K562 (cell line): ENCODE measurements around the gene EEF2K. TPM values are rescaled to one million over a fixed set of nuclear protein-coding genes. Genes with fewer than 3 reads are reported as not detected.

Experiments
- CREM ChIP-seq: IDR thresholded peaks from 2 replicates; pipeline ENCODE4 v1.6.1; 2014; ENCODE audit warnings: antibody characterized with exemption, low read depth
- FOXJ3 ChIP-seq: sonication (generic); formaldehyde crosslinking; IDR thresholded peaks from 2 replicates; pipeline ENCODE4 v1.4.0; 2020; ENCODE audit warnings: mild to moderate bottlenecking, missing genetic modification reagents
- HSF4 ChIP-seq: fragments of 250-450 bp; sonication (Bioruptor Pico); IDR thresholded peaks from 2 replicates; pipeline ENCODE4 v2.1.2; 2022; ENCODE audit warnings: mild to moderate bottlenecking, moderate library complexity, borderline replicate concordance
- MEF2A ChIP-seq: IDR thresholded peaks from 2 replicates; pipeline ENCODE4 v1.6.1; 2011; ENCODE audit warnings: low read depth, mild to moderate bottlenecking, low read length, moderate library complexity; ENCODE audit not compliant: control insufficient read depth
- NCOA1 ChIP-seq: fragments of 450-650 bp; IDR thresholded peaks from 2 replicates; pipeline ENCODE4 v1.6.1; 2016; ENCODE audit warnings: low read depth
- SMAD1 ChIP-seq: fragments of 150-350 bp; IDR thresholded peaks from 2 replicates; pipeline ENCODE4 v1.6.1; 2014; ENCODE audit warnings: low read length, low read depth; ENCODE audit not compliant: partially characterized antibody
- SOX6 ChIP-seq: fragments of 450-650 bp; IDR thresholded peaks from 2 replicates; pipeline ENCODE4 v1.6.1; 2014; ENCODE audit warnings: mild to moderate bottlenecking
- TBL1XR1 ChIP-seq, 2 experiments: IDR thresholded peaks; 2 replicates each; pipeline ENCODE4 v1.6.1; 2012; ENCODE audit warnings: improper control_type of control experiment in 2 of 2, low read length in 2 of 2, mild to moderate bottlenecking in 1 of 2
- TEAD2 ChIP-seq: fragments of 450-650 bp; IDR thresholded peaks from 2 replicates; pipeline ENCODE4 v1.6.1; 2016; ENCODE audit warnings: missing genetic modification characterization, control low read depth, missing compliant biosample characterization
- XRCC3 ChIP-seq: fragments of 450-650 bp; IDR thresholded peaks from 2 replicates; pipeline ENCODE4 v1.6.1; 2017; ENCODE audit warnings: mild to moderate bottlenecking, moderate library complexity
- ZBTB17 ChIP-seq: fragments of 450-650 bp; formaldehyde crosslinking; IDR thresholded peaks from 2 replicates; pipeline ENCODE4 v1.4.0; 2020; ENCODE audit warnings: mild to moderate bottlenecking
- ZNF133 ChIP-seq: fragments of 250-450 bp; sonication (Bioruptor Pico); IDR thresholded peaks from 2 replicates; pipeline ENCODE4 v1.4.0; 2020; ENCODE audit warnings: mild to moderate bottlenecking
- ZNF184 ChIP-seq: sonication (generic); formaldehyde crosslinking; IDR thresholded peaks from 2 replicates; pipeline ENCODE4 v1.5.0; 2020; ENCODE audit warnings: missing genetic modification reagents
- ZNF274 ChIP-seq: IDR thresholded peaks from 2 replicates; pipeline ENCODE4 v1.6.1; 2011; ENCODE audit warnings: low read depth, mild to moderate bottlenecking, low read length, moderate library complexity, borderline replicate concordance
- polyA plus RNA-seq, 8 experiments: library from polyadenylated mRNA; depleted of rRNA in 4 of 8; stranded (reverse) in 5 of 8; unstranded in 3 of 8; fragments of >200 nt; fragmentation: Nextera tagmentation in 2 of 8; fragmentation: Illumina TruSeq in 1 of 8; extraction: Ambion mirVana in 2 of 8; extraction: Trizol in 1 of 8; gene quantifications; 2 replicates each; pipeline versions ENCODE4 v1.2.1 to v1.2.3, GENCODE V29; 2011 to 2014; ENCODE audit warnings: inconsistent platforms in 1 of 8, missing spikeins in 1 of 8
- total RNA-seq, 7 experiments: library from RNA; depleted of rRNA in 6 of 7; stranded (reverse); fragments of >200 nt in 6 of 7; fragmentation: Illumina TruSeq in 2 of 7; extraction: Trizol in 2 of 7; gene quantifications; 2 replicates each; pipeline versions ENCODE4 v1.2.1 to v1.2.3, GENCODE V29; 2011 to 2021; ENCODE audit warnings: low replicate concordance in 1 of 7
- TF ChIP-seq, protein P1 (sequence below): fragments of 200-600 bp; sonication (generic); IDR thresholded peaks from one replicate; pipeline ENCODE4 v1.6.1; 2012; ENCODE audit warnings: mild to moderate bottlenecking, low read depth, low read length, inconsistent platforms
- TF ChIP-seq, protein P2 (sequence below): IDR thresholded peaks from 2 replicates; pipeline ENCODE4 v1.6.1; 2016; ENCODE audit warnings: missing genetic modification characterization, missing compliant biosample characterization

Gene EEF2K
- total and polyA plus RNA-seq, 9 of the 15 experiments (the other 6 are each of a cell fraction or from before 2014, with no cell fraction given): 3.0 to 35.2 (median 12.2) TPM

DNA sequence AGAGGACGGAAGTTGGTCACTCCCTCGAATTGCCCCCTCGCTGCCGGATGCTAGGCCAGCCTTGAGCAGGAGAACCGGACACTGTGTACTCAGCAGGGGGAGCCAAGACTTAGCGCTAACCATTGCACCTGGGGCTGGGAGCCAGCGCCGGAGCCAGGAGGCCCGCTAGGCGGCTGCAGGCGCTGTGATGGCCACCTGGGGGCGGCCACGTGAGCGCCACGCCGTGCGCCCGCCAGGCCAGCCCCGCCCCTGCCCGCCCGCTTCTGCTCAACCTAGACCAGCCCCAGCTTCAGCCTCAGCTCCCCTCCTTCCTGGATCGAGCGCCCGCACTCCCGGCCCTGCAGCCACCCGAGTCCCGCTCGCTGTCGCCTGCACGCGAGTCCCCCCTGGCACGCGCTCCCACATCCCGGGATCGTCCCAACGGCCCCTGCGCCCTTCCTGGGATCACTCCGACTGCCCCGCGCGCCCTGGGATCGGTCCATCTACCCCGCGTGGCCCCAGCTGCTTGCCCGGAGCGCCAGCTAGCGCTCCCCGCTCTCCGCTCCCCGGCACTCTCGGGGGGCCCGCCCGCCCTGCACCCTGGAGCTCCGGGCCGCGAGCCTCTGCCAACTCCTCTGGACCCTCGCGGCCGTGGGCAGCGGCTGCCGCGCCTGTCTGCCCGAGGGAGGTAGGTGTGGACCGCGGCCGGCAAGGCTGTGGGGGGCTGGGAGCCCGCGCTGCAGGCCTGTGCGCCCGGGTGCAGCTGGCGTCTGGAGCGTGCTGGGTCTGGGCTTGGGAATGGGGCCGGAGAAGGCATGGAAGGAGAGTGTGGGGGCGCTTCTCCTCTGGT lies at the start of gene EEF2K (continued):
- TF ChIP-seq TBL1XR1 (IDR thresholded peaks at IDR 0.05; ENCODE audit: low read length in 2 of 2) (peak in 1 of 2 experiments; percentile 71; a peak in 1 of 4 replicates), SMAD1 (peak; percentile 66), FOXJ3 (CRISPR knock-in tag) (no peak), TEAD2 (tag) (no peak), ZBTB17 (CRISPR knock-in tag) (0 out of 2 replicates have a peak, but pooled peaks have one; percentile 56), HSF4 (CRISPR knock-in tag) (no peak), ZNF133 (CRISPR knock-in tag) (no peak), XRCC3 (no peak), MEF2A (no peak), CREM (peak; percentile 75), SOX6 (peak; percentile 82), NCOA1 (no peak), ZNF184 (CRISPR knock-in tag) (no peak), ZNF274 (peak; percentile 21; the same call in 1 of the 2 replicates)
- TF ChIP-seq, protein P1, sequence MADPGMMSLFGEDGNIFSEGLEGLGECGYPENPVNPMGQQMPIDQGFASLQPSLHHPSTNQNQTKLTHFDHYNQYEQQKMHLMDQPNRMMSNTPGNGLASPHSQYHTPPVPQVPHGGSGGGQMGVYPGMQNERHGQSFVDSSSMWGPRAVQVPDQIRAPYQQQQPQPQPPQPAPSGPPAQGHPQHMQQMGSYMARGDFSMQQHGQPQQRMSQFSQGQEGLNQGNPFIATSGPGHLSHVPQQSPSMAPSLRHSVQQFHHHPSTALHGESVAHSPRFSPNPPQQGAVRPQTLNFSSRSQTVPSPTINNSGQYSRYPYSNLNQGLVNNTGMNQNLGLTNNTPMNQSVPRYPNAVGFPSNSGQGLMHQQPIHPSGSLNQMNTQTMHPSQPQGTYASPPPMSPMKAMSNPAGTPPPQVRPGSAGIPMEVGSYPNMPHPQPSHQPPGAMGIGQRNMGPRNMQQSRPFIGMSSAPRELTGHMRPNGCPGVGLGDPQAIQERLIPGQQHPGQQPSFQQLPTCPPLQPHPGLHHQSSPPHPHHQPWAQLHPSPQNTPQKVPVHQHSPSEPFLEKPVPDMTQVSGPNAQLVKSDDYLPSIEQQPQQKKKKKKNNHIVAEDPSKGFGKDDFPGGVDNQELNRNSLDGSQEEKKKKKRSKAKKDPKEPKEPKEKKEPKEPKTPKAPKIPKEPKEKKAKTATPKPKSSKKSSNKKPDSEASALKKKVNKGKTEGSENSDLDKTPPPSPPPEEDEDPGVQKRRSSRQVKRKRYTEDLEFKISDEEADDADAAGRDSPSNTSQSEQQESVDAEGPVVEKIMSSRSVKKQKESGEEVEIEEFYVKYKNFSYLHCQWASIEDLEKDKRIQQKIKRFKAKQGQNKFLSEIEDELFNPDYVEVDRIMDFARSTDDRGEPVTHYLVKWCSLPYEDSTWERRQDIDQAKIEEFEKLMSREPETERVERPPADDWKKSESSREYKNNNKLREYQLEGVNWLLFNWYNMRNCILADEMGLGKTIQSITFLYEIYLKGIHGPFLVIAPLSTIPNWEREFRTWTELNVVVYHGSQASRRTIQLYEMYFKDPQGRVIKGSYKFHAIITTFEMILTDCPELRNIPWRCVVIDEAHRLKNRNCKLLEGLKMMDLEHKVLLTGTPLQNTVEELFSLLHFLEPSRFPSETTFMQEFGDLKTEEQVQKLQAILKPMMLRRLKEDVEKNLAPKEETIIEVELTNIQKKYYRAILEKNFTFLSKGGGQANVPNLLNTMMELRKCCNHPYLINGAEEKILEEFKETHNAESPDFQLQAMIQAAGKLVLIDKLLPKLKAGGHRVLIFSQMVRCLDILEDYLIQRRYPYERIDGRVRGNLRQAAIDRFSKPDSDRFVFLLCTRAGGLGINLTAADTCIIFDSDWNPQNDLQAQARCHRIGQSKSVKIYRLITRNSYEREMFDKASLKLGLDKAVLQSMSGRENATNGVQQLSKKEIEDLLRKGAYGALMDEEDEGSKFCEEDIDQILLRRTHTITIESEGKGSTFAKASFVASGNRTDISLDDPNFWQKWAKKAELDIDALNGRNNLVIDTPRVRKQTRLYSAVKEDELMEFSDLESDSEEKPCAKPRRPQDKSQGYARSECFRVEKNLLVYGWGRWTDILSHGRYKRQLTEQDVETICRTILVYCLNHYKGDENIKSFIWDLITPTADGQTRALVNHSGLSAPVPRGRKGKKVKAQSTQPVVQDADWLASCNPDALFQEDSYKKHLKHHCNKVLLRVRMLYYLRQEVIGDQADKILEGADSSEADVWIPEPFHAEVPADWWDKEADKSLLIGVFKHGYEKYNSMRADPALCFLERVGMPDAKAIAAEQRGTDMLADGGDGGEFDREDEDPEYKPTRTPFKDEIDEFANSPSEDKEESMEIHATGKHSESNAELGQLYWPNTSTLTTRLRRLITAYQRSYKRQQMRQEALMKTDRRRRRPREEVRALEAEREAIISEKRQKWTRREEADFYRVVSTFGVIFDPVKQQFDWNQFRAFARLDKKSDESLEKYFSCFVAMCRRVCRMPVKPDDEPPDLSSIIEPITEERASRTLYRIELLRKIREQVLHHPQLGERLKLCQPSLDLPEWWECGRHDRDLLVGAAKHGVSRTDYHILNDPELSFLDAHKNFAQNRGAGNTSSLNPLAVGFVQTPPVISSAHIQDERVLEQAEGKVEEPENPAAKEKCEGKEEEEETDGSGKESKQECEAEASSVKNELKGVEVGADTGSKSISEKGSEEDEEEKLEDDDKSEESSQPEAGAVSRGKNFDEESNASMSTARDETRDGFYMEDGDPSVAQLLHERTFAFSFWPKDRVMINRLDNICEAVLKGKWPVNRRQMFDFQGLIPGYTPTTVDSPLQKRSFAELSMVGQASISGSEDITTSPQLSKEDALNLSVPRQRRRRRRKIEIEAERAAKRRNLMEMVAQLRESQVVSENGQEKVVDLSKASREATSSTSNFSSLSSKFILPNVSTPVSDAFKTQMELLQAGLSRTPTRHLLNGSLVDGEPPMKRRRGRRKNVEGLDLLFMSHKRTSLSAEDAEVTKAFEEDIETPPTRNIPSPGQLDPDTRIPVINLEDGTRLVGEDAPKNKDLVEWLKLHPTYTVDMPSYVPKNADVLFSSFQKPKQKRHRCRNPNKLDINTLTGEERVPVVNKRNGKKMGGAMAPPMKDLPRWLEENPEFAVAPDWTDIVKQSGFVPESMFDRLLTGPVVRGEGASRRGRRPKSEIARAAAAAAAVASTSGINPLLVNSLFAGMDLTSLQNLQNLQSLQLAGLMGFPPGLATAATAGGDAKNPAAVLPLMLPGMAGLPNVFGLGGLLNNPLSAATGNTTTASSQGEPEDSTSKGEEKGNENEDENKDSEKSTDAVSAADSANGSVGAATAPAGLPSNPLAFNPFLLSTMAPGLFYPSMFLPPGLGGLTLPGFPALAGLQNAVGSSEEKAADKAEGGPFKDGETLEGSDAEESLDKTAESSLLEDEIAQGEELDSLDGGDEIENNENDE: no peak
- TF ChIP-seq, protein P2, sequence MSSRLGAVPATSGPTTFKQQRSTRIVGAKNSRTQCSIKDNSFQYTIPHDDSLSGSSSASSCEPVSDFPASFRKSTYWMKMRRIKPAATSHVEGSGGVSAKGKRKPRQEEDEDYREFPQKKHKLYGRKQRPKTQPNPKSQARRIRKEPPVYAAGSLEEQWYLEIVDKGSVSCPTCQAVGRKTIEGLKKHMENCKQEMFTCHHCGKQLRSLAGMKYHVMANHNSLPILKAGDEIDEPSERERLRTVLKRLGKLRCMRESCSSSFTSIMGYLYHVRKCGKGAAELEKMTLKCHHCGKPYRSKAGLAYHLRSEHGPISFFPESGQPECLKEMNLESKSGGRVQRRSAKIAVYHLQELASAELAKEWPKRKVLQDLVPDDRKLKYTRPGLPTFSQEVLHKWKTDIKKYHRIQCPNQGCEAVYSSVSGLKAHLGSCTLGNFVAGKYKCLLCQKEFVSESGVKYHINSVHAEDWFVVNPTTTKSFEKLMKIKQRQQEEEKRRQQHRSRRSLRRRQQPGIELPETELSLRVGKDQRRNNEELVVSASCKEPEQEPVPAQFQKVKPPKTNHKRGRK (tag): no peak
